Stimulated activated CD4-positive, alpha-beta T cell treated with anti-CD3 and anti-CD28 coated beads, TNF-alpha, amount 100 ng/mL, for 4 hours (primary cell): ENCODE results near the gene SRC.
A peak's percentile ranks its signal among the peaks of the same experiment; 100 is the strongest.

Source experiments
- DNase-seq, 3 experiments: peaks; one replicate each; pipeline ENCODE4 v3.0.0-alpha.2; 2020; ENCODE audit warnings: low read depth in 3 of 3

Gene SRC

DNA sequence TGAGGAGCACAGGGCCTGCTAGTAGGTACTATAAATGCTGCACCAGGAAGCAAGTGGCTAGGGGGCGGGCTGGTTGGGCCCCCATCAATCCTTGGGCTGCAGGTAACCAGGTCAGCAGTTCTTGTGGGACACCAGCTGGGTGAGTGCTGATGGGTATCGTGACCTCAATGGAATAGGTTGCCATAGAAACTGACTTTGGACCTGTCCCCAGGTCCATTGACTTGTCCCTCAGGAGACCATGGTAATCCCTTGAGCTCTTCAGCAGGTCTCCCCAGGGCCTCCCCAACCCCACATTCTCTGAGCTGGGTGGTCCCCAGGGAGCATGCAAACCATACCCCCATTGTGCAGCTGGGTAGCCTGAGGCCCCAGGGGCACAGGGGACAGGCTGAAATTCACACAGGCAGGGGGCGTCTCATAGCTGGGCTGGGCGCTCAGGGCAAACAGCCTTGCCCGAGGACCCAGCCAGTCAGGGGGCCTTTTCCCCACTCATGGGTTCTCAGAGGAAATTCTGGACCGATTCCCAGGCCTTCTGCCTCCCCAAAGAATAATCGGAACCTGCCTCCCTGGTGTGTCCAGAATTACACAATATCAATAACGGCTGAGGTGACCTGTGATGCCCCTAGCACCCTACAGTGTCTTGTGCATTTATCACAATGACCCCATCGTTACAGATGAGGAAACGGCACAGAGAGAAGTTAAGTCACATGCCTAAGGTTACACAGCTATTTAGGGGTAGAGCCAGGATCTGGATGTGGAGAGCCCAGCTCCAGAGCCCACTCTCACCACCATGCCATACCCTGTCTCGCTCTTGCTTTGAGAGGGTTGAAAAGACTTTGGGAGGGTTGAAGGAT lies 35.9 kb downstream of the SRC start:
- DNase-seq = no peak

DNA sequence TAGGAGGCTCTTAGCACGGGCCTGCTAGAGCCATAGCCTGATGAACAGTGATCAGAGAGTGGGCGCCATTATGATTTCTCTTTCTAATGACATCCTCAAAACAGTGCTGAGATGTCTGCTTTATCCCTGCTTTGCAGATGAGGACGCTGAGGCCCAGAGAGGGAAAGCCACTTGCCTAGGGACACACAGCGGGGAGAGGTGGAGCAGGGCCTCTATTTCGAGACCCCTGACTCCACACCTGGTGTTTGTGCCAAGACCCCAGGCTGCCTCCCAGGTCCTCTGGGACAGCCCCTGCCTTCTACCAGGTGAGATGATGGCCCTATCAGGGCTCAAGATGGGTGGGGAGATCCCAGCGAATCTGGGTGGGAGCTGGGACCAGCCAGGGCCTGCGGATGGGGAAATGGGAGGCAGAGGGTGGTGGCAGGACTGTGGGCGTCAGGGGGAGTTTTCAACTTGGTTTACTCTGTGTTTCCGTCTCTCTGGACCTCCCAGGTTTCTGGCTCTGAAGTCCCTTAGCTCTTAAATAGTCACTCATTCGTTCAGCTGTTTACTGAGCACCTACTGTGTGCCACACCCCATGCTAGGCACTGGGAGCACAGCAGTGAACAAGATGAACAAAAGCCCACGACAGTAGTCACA lies 36.7 kb downstream of the SRC start:
- no peak for DNase-seq

- no peak for DNase-seq
Observed at GRCh38 chr20:37383229-37383989, 37.5 kb downstream of the SRC start.

- DNase-seq = peak; percentile 55 to 67 (median 62)
Observed at GRCh38 chr20:37384683-37385174, 38.8 kb downstream of the SRC start.

GRCh38 chr20:37385176-37385575 lies 39.2 kb downstream of the SRC start:
- no peak for DNase-seq

DNA sequence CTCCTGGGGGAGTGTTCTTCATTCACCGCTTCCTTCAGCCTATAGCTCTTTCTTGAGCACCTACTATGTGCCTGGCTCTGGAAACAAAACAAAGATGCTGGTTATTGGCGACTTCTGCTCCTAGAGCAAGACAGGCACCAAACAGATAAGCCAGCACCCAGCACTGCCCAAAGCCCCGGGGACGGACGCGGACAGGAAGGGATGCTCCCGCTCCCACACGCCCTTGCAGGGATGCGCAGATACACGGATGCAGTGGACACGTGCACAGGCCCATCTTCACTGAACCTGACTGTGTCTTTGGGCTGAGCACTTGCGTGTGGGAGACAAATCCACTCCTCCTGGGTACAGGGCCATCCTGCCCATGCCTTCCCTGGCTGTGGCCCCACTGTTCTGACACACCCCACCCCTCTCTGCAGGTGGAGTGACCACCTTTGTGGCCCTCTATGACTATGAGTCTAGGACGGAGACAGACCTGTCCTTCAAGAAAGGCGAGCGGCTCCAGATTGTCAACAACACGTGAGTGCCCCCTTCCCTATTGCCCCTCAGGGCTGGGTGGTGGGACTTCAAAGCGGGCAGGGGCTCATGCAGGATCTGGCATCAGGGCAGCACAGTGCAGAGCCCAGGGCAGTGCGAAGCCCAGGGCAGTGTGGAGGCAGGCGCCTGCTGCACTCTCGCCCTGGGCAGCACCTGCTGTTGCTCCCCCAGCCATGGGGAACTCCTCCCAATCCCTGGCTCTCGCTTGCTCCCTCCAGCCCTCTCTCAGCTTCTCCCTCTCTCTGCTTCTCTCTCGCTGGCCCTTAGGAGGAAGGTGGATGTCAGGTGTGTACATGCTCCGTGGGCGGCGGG lies 39.9 kb downstream of the SRC start:
- DNase-seq = no peak

- DNase-seq = no peak
Observed at GRCh38 chr20:37386505-37387251, 40.7 kb downstream of the SRC start.

GRCh38 chr20:37387519-37388269 lies 41.8 kb downstream of the SRC start:
- DNase-seq = no peak

GRCh38 chr20:37388831-37389230 lies 42.9 kb downstream of the SRC start:
- no peak for DNase-seq

GRCh38 chr20:37389241-37389747 lies 43.4 kb downstream of the SRC start:
- DNase-seq = no peak

- DNase-seq = no peak
Observed at GRCh38 chr20:37389844-37390275, 43.9 kb downstream of the SRC start.

- DNase-seq = no peak
Observed at GRCh38 chr20:37390503-37390890, 44.6 kb downstream of the SRC start.

GRCh38 chr20:37390891-37391525 lies 45.1 kb downstream of the SRC start:
- no peak for DNase-seq

DNA sequence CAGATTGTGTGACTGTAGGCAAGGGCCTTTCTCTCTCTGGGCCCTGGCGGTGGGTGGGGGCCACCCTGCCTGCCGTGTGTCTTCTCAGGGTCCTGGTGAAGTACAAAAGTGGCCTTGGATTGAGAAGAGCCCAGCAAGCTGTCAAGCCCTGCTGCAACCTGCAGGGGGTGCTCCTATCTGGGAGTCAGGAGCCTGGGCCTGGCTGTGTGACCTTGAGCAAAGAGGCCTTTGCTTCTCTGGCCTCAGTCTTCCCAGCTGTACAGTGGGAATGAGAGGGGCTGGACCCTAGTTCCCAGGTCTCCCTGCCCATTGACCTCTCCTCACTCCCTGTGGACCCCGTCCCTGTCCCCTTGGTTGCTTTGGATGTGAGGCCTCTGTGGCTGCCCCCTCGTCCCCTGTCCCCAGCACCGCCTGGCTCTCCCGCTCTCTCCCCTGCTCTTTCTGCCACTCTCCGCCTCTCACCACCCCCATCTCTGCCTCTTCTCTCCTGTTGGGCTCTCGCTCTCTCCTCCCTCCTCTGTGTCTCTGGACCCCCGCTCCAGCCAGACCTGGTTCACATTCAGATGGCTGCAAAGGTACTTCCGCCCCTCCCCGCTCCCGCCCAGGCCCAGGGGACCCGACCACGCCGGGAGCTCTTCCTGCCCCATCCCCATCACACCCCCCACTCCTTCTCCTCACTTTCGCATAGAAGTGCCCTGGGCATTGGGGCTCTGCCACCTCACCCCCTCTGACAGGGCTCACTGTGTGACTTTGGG lies 46.7 kb downstream of the SRC start:
- no peak for DNase-seq

DNA sequence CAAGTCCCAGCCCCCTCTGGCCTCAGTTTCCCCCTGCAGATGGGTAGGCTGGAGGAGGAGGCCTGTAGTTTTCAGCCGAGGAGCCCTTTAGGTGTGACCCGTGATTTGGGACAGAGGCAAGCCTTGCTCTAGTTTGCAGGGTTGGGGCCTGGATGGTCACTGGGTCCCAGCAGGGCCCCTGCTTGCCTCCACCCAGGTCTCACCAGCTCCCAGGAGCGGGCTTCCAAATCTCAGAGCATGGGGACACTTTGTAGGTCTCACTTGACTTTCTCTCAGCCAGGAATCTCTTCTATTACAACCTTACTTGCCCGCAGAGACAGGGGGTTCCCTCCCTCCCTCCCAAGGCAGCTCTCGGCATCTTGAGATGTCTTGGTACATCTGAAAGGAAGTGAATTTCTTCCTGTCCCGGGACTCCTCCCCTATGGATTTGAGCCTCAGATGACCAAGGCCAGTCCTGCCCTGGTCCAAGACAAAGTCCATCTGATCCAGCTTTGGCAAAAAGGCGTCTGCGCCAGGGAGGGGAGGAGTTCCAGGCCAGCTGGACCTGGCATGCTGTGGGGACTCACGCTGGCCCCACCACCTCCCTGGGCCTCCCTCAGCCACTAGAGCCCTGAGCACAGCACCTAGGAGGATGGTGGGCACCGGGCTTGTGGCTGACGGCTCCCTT lies 47.4 kb downstream of the SRC start:
- no peak for DNase-seq

GRCh38 chr20:37393863-37394542 lies 48.1 kb downstream of the SRC start:
- DNase-seq = no peak
